Amniotic epithelial cell (primary cell): ENCODE measurements around the gene ARHGAP40.
A peak's percentile ranks its signal among the peaks of the same experiment; 100 is the strongest.

Experiments
- DNase-seq: peaks from one replicate; pipeline ENCODE4 v3.0.0-alpha.2; 2010; ENCODE audit warnings: low read depth

ARHGAP40 gene

GRCh38 chr20:38601216-38602184 lies at the start of gene ARHGAP40:
ARHGAP40 (plus strand) TSS chr20:38601809.
- no peak for DNase-seq

- peak; percentile 64 for DNase-seq
These were observed 46.6 kb upstream of the ARHGAP40 start for GRCh38 chr20:38554986-38555385.

GRCh38 chr20:38555395-38555794 lies 46.2 kb upstream of the ARHGAP40 start:
- DNase-seq: no peak

GRCh38 chr20:38557174-38557573 lies 44.4 kb upstream of the ARHGAP40 start:
- DNase-seq: no peak

GRCh38 chr20:38558596-38559360 lies 42.8 kb upstream of the ARHGAP40 start:
- DNase-seq: peak; percentile 46

GRCh38 chr20:38559764-38560163 lies 41.8 kb upstream of the ARHGAP40 start:
- no peak for DNase-seq

GRCh38 chr20:38563802-38564431 lies 37.7 kb upstream of the ARHGAP40 start:
- DNase-seq: no peak

GRCh38 chr20:38564680-38565079 lies 36.9 kb upstream of the ARHGAP40 start:
- no peak for DNase-seq

- DNase-seq: no peak
These were observed 35.5 kb upstream of the ARHGAP40 start for GRCh38 chr20:38566036-38566598.

GRCh38 chr20:38569747-38570525 lies 31.7 kb upstream of the ARHGAP40 start:
- no peak for DNase-seq

- DNase-seq: no peak
These were observed 28.2 kb upstream of the ARHGAP40 start for GRCh38 chr20:38573413-38573812.

GRCh38 chr20:38579219-38579910 lies 22.2 kb upstream of the ARHGAP40 start:
- no peak for DNase-seq

- DNase-seq: no peak
These were observed 21.7 kb upstream of the ARHGAP40 start for GRCh38 chr20:38579921-38580320.

GRCh38 chr20:38581013-38581412 lies 20.6 kb upstream of the ARHGAP40 start, which contains the start of gene ADIG:
ADIG (plus strand) TSS chr20:38581197; CDS start chr20:38581251, 54 bp downstream.
- DNase-seq: no peak

GRCh38 chr20:38581830-38582358 lies 19.7 kb upstream of the ARHGAP40 start:
- DNase-seq: no peak

- no peak for DNase-seq
These were observed 18.3 kb upstream of the ARHGAP40 start for GRCh38 chr20:38583306-38583705.

GRCh38 chr20:38584099-38584763 lies 17.4 kb upstream of the ARHGAP40 start:
- no peak for DNase-seq

- no peak for DNase-seq
These were observed 16.0 kb upstream of the ARHGAP40 start for GRCh38 chr20:38585404-38586180.

GRCh38 chr20:38586181-38586525 lies 15.5 kb upstream of the ARHGAP40 start:
- no peak for DNase-seq
